H9 (cell line): ENCODE measurements around the gene BCKDHB. TPM values are rescaled to one million over a fixed set of nuclear protein-coding genes. Genes with fewer than 3 reads are reported as not detected.

Experiments
- DNase-seq: peaks from one replicate; pipeline ENCODE4 v3.0.0-alpha.2; 2017
- H2AFZ ChIP-seq: one replicate; pipeline ENCODE4 v1.6.1; 2013; ENCODE audit warnings: mild to moderate bottlenecking, low read length, control low read depth, moderate library complexity
- H2AK5ac ChIP-seq: 2 replicates; pipeline ENCODE4 v1.6.1; 2013; ENCODE audit warnings: low read length, control low read depth, mixed read lengths; ENCODE audit not compliant: insufficient read length
- H2BK120ac ChIP-seq: one replicate; pipeline ENCODE4 v1.6.1; 2013; ENCODE audit warnings: low read depth, mild to moderate bottlenecking, low read length, control low read depth, inconsistent platforms; ENCODE audit not compliant: poor library complexity, severe bottlenecking
- H2BK12ac ChIP-seq: 2 replicates; pipeline ENCODE4 v1.6.1; 2013; ENCODE audit warnings: low read length, control low read depth, mixed read lengths, low read depth; ENCODE audit not compliant: insufficient read length
- H2BK15ac ChIP-seq: 2 replicates; pipeline ENCODE4 v1.6.1; 2013; ENCODE audit warnings: low read depth, low read length, control low read depth
- H2BK20ac ChIP-seq: one replicate; pipeline ENCODE4 v1.6.1; 2013; ENCODE audit warnings: low read depth, mild to moderate bottlenecking, low read length, control low read depth, inconsistent platforms; ENCODE audit not compliant: poor library complexity, severe bottlenecking
- H2BK5ac ChIP-seq: 2 replicates; pipeline ENCODE4 v1.6.1; 2013; ENCODE audit warnings: low read length, control low read depth, mixed read lengths; ENCODE audit not compliant: insufficient read length
- H3K14ac ChIP-seq: 2 replicates; pipeline ENCODE4 v1.6.1; 2013; ENCODE audit warnings: low read length, control low read depth; ENCODE audit not compliant: insufficient read depth
- H3K18ac ChIP-seq: 2 replicates; pipeline ENCODE4 v1.6.1; 2013; ENCODE audit warnings: low read depth, mild to moderate bottlenecking, mixed read lengths, low read length, control low read depth; ENCODE audit not compliant: insufficient read length
- H3K23ac ChIP-seq: 2 replicates; pipeline ENCODE4 v1.6.1; 2013; ENCODE audit warnings: low read length, control low read depth, mixed read lengths, low read depth; ENCODE audit not compliant: insufficient read length
- H3K23me2 ChIP-seq: 2 replicates; pipeline ENCODE4 v1.6.1; 2013; ENCODE audit warnings: low read depth, mild to moderate bottlenecking, mixed read lengths, low read length, control low read depth; ENCODE audit not compliant: insufficient read length, poor library complexity, severe bottlenecking
- H3K27ac ChIP-seq: 2 replicates; pipeline ENCODE4 v1.5.1; 2013; ENCODE audit warnings: low read length, control low read depth, mixed read lengths, low read depth; ENCODE audit not compliant: insufficient read length
- H3K27me3 ChIP-seq: 2 replicates; pipeline ENCODE4 v1.6.1; 2013; ENCODE audit warnings: low read length, control low read depth, inconsistent platforms; ENCODE audit not compliant: insufficient read depth
- H3K4ac ChIP-seq: 2 replicates; pipeline ENCODE4 v1.6.1; 2013; ENCODE audit warnings: low read depth, mild to moderate bottlenecking, control low read depth, inconsistent platforms, low read length, moderate library complexity
- H3K4me1 ChIP-seq: 2 replicates; pipeline ENCODE4 v1.6.1; 2013; ENCODE audit warnings: low read length, control low read depth, inconsistent platforms; ENCODE audit not compliant: insufficient read depth
- H3K4me2 ChIP-seq: 2 replicates; pipeline ENCODE4 v1.6.1; 2013; ENCODE audit warnings: low read length, control low read depth, mixed read lengths; ENCODE audit not compliant: insufficient read length, insufficient read depth
- H3K56ac ChIP-seq: 2 replicates; pipeline ENCODE4 v1.6.1; 2013; ENCODE audit warnings: low read depth, mild to moderate bottlenecking, mixed read lengths, low read length, control low read depth; ENCODE audit not compliant: insufficient read length
- H3K79me1 ChIP-seq: 2 replicates; pipeline ENCODE4 v1.6.1; 2013; ENCODE audit warnings: low read depth, mild to moderate bottlenecking, moderate library complexity, low read length, control low read depth, inconsistent platforms; ENCODE audit not compliant: insufficient read depth, poor library complexity, severe bottlenecking
- H3K79me2 ChIP-seq: 2 replicates; pipeline ENCODE4 v1.6.1; 2013; ENCODE audit warnings: low read length, control low read depth, inconsistent platforms; ENCODE audit not compliant: insufficient read depth
- H3K9ac ChIP-seq: 2 replicates; pipeline ENCODE4 v1.6.1; 2013; ENCODE audit warnings: low read length, control low read depth, mixed read lengths; ENCODE audit not compliant: insufficient read length; ENCODE audit errors: extremely low read depth
- H3K9me3 ChIP-seq: one replicate; pipeline ENCODE4 v1.6.1; 2013; ENCODE audit warnings: low read depth, low read length, inconsistent platforms; ENCODE audit not compliant: control insufficient read depth
- H3T11ph ChIP-seq: one replicate; pipeline ENCODE4 v1.6.1; 2013; ENCODE audit warnings: mild to moderate bottlenecking, low read length, control low read depth, inconsistent platforms
- H4K20me1 ChIP-seq: one replicate; pipeline ENCODE4 v1.6.1; 2013; ENCODE audit not compliant: control insufficient read depth, insufficient read length, insufficient read depth
- H4K5ac ChIP-seq: 2 replicates; pipeline ENCODE4 v1.6.1; 2013; ENCODE audit warnings: low read depth, mild to moderate bottlenecking, mixed read lengths, low read length, control low read depth; ENCODE audit not compliant: insufficient read length
- H4K8ac ChIP-seq: replicated peaks from 2 replicates; pipeline ENCODE4 v1.6.1; 2013; ENCODE audit warnings: low read length, control low read depth, mixed read lengths, low read depth; ENCODE audit not compliant: insufficient read length
- H4K91ac ChIP-seq: 2 replicates; pipeline ENCODE4 v1.6.1; 2013; ENCODE audit warnings: low read depth, mild to moderate bottlenecking, moderate library complexity, mixed read lengths, low read length, control low read depth; ENCODE audit not compliant: insufficient read length
- H3K27ac Mint-ChIP-seq, 3 experiments: 2 replicates in 2 of 3; 3 replicates in 1 of 3; pipeline ENCODE4 v1.8.0; 2020 to 2021; ENCODE audit warnings: mixed read lengths in 3 of 3, mild to moderate bottlenecking in 1 of 3, moderate library complexity in 1 of 3
- H3K27me3 Mint-ChIP-seq: 2 replicates; pipeline ENCODE4 v1.8.0; 2021; ENCODE audit warnings: low read depth, mild to moderate bottlenecking, moderate library complexity, mixed read lengths
- H3K36me3 Mint-ChIP-seq, 3 experiments: 2 replicates in 2 of 3; 3 replicates in 1 of 3; pipeline ENCODE4 v1.8.0; 2020 to 2021; ENCODE audit warnings: low read depth in 3 of 3, mixed read lengths in 3 of 3; ENCODE audit not compliant: insufficient read depth in 1 of 3
- H3K4me1 Mint-ChIP-seq, 2 experiments: 2 replicates each; pipeline ENCODE4 v1.8.0; 2020; ENCODE audit warnings: mixed read lengths in 2 of 2
- H3K4me3 Mint-ChIP-seq, 2 experiments: 2 replicates in 1 of 2; 3 replicates in 1 of 2; pipeline ENCODE4 v1.8.0; 2020 to 2021; ENCODE audit warnings: mild to moderate bottlenecking in 2 of 2, mixed read lengths in 2 of 2, moderate library complexity in 1 of 2
- H3K9me3 Mint-ChIP-seq, 2 experiments: 2 replicates in 1 of 2; 3 replicates in 1 of 2; pipeline ENCODE4 v1.8.0; 2020; ENCODE audit warnings: mild to moderate bottlenecking in 2 of 2, mixed read lengths in 2 of 2, moderate library complexity in 1 of 2
- WGBS: extraction: QIAGEN DNeasy Blood & Tissue Kit; methylation state at CpG from one replicate; pipeline ENCODE4 v1.1.7; 2013; ENCODE audit warnings: missing lambda C conversion rate, low lambda C conversion rate, mixed read lengths; ENCODE audit not compliant: insufficient read length; ENCODE audit errors: extremely low coverage; 5-methylcytosine and 5-hydroxymethylcytosine counted together
- total RNA-seq: library from RNA; stranded (reverse); gene quantifications from 2 replicates; pipeline ENCODE4 v1.2.1, GENCODE V29; 2021
- TF ChIP-seq, protein P1 (sequence below): fragments of 200-600 bp; sonication (generic); conservative IDR thresholded peaks from 3 replicates; pipeline ENCODE4 v1.8.0; 2021; ENCODE audit warnings: antibody characterized with exemption, mild to moderate bottlenecking

The BCKDHB gene
- total RNA-seq, 1 experiment from 2014 or later: 26.6 TPM

DNA sequence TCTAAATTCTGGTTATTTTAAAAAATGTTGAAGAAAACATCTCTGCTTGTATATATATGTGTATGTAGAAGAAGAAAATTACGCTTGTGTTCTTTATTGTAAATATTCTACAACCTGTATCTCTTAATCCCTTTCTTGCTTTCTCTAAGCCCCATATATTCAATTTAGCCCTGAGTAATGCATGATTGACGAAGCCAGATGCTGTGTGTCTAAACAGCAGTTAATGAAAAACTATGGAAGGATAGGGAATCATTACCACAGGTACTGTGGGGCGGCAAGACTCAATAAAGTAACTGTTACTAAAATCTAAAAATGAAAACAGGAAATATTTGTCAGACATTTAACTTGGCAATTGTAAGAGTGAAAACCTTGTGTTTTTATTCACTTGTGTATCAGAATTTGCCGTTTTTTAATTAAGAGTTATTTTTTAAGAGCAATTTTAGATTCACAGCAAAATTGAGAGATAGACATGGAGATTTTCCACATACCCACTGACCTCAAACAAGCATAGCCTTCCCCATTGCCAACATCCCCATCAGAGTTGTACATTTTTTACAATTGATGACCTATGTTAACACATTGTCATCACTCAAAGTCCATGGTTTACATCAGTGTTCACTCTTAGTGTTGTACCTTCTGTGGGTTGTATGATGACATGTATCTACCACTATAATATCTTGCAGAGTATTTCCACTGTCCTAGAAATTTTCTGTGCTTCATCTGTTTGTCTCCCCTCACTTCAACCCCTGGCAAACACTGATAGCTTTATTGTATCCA, 76.7 kb downstream of the BCKDHB start:
- no peak overlapping the region for H3K4ac ChIP-seq
- H3K23me2 ChIP-seq: no peaks in the 10 kb centered on the region
- DNase-seq: no peak
- no peak overlapping the region for H4K91ac ChIP-seq
- Mint-ChIP-seq H3K9me3 (peaks cover 0 to 2% of the 10 kb centered on the region in 2 experiments; a peak in 1 of 5 replicates), H3K4me1 (peaks cover 18 to 21% of the 10 kb centered on the region in 2 experiments), H3K4me3 (no peak overlapping the region), H3K27ac (no peak overlapping the region), H3K36me3 (peaks cover 0 to 8% (median 5%) of the 10 kb centered on the region in 3 experiments; a peak in 4 of 7 replicates), H3K27me3 (no peaks in the 10 kb centered on the region)
- no peak overlapping the region for H2BK120ac ChIP-seq
- no peaks in the 10 kb centered on the region for H3K79me2 ChIP-seq
- WGBS: no CpG with 5 or more reads among the region's 4 CpGs
- H2BK5ac ChIP-seq: no peak overlapping the region
- no peak overlapping the region for H4K5ac ChIP-seq
- no peak overlapping the region for H2BK12ac ChIP-seq
- no peak overlapping the region for H3K27ac ChIP-seq
- no peak overlapping the region for H2BK20ac ChIP-seq
- no peaks in the 10 kb centered on the region for H3K27me3 ChIP-seq
- no peak overlapping the region for H3K56ac ChIP-seq
- TF ChIP-seq, protein P1, sequence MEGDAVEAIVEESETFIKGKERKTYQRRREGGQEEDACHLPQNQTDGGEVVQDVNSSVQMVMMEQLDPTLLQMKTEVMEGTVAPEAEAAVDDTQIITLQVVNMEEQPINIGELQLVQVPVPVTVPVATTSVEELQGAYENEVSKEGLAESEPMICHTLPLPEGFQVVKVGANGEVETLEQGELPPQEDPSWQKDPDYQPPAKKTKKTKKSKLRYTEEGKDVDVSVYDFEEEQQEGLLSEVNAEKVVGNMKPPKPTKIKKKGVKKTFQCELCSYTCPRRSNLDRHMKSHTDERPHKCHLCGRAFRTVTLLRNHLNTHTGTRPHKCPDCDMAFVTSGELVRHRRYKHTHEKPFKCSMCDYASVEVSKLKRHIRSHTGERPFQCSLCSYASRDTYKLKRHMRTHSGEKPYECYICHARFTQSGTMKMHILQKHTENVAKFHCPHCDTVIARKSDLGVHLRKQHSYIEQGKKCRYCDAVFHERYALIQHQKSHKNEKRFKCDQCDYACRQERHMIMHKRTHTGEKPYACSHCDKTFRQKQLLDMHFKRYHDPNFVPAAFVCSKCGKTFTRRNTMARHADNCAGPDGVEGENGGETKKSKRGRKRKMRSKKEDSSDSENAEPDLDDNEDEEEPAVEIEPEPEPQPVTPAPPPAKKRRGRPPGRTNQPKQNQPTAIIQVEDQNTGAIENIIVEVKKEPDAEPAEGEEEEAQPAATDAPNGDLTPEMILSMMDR: no peak
- no peak overlapping the region for H3K4me2 ChIP-seq
- H3K14ac ChIP-seq: no peak overlapping the region
- H3K79me1 ChIP-seq: no peaks in the 10 kb centered on the region
- H3K4me1 ChIP-seq: no peaks in the 10 kb centered on the region
- no peak overlapping the region for H3K9ac ChIP-seq
- no peak overlapping the region for H2BK15ac ChIP-seq
- no peak overlapping the region for H3T11ph ChIP-seq
- no peak overlapping the region for H2AFZ ChIP-seq
- no peak overlapping the region for H2AK5ac ChIP-seq
- no peak overlapping the region for H3K23ac ChIP-seq
- H4K20me1 ChIP-seq: no peaks in the 10 kb centered on the region
- no peak overlapping the region for H4K8ac ChIP-seq
- H3K18ac ChIP-seq: no peak overlapping the region
- no peaks in the 10 kb centered on the region for H3K9me3 ChIP-seq
